ENCODE data around the gene RGS1.

DNA sequence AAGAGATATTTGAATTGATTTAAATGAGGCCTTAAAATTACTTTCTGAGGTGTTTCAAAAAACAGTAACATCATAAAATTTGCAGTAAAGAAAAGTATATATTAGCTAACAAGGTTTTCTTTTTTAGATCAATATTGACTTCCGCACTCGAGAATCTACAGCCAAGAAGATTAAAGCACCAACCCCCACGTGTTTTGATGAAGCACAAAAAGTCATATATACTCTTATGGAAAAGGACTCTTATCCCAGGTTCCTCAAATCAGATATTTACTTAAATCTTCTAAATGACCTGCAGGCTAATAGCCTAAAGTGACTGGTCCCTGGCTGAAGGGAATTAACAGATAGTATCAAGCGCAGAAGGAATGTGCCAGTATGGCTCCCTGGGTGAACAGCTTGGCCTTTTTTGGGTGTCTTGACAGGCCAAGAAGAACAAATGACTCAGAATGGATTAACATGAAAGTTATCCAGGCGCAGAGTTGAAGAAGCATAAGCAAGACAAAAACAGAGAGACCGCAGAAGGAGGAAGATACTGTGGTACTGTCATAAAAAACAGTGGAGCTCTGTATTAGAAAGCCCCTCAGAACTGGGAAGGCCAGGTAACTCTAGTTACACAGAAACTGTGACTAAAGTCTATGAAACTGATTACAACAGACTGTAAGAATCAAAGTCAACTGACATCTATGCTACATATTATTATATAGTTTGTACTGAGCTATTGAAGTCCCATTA is 3.6 kb downstream of the RGS1 start:
- TF ChIP-seq, protein P1, sequence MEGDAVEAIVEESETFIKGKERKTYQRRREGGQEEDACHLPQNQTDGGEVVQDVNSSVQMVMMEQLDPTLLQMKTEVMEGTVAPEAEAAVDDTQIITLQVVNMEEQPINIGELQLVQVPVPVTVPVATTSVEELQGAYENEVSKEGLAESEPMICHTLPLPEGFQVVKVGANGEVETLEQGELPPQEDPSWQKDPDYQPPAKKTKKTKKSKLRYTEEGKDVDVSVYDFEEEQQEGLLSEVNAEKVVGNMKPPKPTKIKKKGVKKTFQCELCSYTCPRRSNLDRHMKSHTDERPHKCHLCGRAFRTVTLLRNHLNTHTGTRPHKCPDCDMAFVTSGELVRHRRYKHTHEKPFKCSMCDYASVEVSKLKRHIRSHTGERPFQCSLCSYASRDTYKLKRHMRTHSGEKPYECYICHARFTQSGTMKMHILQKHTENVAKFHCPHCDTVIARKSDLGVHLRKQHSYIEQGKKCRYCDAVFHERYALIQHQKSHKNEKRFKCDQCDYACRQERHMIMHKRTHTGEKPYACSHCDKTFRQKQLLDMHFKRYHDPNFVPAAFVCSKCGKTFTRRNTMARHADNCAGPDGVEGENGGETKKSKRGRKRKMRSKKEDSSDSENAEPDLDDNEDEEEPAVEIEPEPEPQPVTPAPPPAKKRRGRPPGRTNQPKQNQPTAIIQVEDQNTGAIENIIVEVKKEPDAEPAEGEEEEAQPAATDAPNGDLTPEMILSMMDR (IDR thresholded peaks at IDR 0.05), result no peak
- peak in 1 of 2 donors; percentile 20 for TF ChIP-seq POLR2A (IDR thresholded peaks at IDR 0.05)
- no peak for TF ChIP-seq EP300 (IDR thresholded peaks at IDR 0.05)
- TF ChIP-seq POLR2AphosphoS5 (IDR thresholded peaks at IDR 0.05), result peak; percentile 22

Measured in gastroesophageal sphincter (tissue), 3 donors.